Body of pancreas (tissue), 4 donors: ENCODE results near the gene SORCS2.

Experiments
- CTCF ChIP-seq, 7 experiments: fragments of 450-650 bp in 4 of 7; fragments of 200-600 bp in 3 of 7; sonication (generic) in 3 of 7; IDR thresholded peaks; one replicate each; pipeline ENCODE4 v1.5.1; 2016 to 2019; ENCODE audit warnings: antibody characterized with exemption in 7 of 7
- POLR2A ChIP-seq, 3 donors: fragments of 450-650 bp; IDR thresholded peaks; one replicate each; pipeline ENCODE4 v1.6.1; 2016; ENCODE audit warnings: antibody characterized with exemption in 3 of 3, mild to moderate bottlenecking in 2 of 3

GRCh38 chr4:7309636-7310390 is 117.5 kb downstream of the SORCS2 start:
- TF ChIP-seq CTCF (IDR thresholded peaks at IDR 0.05) (no peak), POLR2A (IDR thresholded peaks at IDR 0.05) (no peak)
